Dermis microvascular lymphatic vessel endothelial cell (primary cell): Measurements from ENCODE around the gene PHACTR3. TPM values are rescaled to one million over a fixed set of nuclear protein-coding genes. Genes with fewer than 3 reads are reported as not detected.

Experiments used
- DNase-seq, 2 donors: peaks; one replicate each; pipeline versions ENCODE4 v3.0.0 to v3.0.0-alpha.2; 2010; ENCODE audit warnings: low read depth in 2 of 2
- total RNA-seq: library from RNA; depleted of rRNA; stranded (reverse); fragments of >200 nt; gene quantifications from 2 replicates; pipeline ENCODE4 v1.2.1, GENCODE V29; 2014

PHACTR3 gene
- total RNA-seq, 1 donor from 2014 or later, result 2.4 TPM

GRCh38 chr20:59573837-59574236 is 30.5 kb upstream of the PHACTR3 start:
- no peak for DNase-seq

DNA sequence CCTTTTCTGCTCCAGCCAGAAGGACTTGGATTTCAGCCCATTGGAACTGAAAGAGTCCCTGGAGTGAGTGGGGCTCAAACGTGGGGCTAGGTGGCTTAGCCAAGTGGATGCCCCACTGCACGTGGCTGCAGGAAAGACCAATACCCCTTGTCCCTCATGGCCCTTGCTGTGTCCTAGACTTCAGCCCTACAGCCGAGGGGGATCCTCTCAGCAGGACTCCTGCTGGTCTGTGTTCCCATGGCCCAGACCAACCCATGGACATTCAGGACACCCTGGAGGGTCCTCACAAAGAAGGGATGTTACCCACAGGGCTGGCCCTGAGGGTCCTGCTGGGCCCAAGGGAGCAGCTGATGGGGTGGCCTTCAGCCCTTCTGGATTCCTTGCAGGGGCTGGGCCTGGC is 30.0 kb upstream of the PHACTR3 start:
- DNase-seq, result no peak

DNA sequence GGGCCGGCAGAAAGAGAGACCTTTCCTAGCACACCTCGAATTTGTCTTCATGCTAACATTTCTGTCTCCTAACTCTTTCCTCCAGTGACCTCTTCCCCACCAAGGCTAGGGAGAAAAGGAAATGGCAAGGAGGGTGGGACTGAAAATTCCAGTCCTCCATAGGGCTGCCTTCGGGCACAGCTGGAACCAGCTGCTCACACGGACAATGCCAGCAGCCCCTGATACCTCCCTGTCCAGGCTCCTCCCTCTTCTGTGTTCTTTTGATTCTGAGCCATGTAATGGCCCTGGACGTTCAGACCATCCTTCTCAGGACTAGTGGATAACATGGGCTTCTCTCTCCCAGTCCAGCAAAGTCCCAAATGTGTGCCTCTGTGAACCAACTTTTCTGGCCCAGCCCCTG is 29.1 kb upstream of the PHACTR3 start:
- DNase-seq, result no peak

- DNase-seq, result no peak
Observed at GRCh38 chr20:59575653-59576052, 28.7 kb upstream of the PHACTR3 start.

GRCh38 chr20:59576216-59576953 is 28.0 kb upstream of the PHACTR3 start:
- no peak for DNase-seq

DNA sequence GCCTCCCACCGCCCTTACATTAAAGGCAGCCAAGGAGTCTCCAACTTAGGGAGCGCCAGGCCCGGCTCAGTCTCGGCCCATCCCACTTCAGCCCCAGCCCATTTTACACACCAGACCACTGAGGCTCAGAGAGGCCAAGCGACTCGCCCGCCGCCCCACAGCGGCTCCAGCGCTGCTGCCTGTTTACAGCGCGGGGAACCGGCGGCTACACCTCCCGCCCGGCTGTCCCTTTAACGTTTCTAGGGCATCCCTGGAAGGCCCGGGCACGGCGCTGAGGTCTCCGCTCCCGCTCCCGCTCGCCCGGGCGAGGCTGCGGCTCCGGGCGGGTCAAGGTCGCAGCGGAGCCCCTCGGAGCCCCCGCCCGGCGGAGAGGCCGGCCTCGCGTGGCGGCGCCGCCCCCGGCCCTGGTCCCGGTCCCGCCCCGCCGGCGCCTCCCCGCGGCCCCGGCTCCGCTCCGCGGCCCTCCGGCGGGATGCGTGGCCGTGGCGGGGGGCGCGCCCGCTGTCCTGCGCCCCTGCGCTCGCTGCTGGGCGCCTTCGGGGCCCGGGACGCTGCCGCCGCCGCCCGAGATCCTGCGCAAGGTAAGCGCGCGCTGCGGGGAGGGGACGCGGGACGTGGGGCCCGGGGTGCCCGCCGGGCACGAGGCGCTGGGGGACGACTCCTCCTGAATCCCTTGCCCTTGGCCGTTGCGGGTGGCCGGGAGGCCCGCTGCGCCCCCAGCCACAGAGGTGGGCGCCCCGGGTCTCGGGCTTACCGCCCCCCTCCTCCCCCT is 27.1 kb upstream of the PHACTR3 start:
- DNase-seq, result no peak

GRCh38 chr20:59577809-59578435 is 26.4 kb upstream of the PHACTR3 start:
- no peak for DNase-seq

- no peak for DNase-seq
Observed at GRCh38 chr20:59578436-59579403, 25.6 kb upstream of the PHACTR3 start.

GRCh38 chr20:59579404-59580145 is 24.8 kb upstream of the PHACTR3 start:
- DNase-seq, result no peak

DNA sequence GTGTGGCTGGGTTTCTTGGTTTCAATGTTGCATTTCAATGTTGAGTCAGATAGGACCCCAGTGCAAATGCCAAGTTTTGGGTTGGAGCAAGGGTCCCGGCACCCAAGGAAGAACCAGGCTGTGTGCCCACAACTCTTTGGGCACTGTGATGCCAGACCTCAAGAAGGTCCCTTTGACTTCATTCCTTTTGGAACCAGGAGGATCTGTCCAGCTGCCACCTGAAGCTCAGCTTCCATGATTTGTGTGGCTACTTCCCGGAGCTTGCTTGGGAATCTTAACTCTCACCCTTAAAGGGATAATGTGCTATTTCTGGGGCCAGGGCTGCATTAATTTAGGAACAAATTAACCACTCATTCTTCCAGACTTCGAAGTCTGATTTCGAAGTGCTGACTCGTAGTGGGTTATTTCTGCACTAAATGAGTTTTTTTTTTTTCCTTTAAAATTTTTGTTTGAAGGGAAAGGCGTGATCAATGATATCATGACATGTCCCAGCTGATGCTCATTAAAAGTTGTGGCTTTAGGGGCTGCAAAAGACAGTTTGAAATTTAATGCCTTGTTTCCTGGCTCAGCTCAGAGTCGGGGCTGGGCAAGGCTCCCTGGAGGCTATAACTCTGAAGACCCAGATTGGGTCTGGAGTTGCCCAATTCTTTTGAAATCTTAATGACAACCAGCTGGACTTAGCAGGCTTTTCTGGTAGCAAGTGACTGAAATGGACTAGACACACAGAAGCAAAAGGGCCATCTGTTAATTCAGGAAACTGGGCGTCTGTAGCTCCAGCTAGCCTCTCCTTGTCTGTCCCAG is 24.0 kb upstream of the PHACTR3 start:
- no peak for DNase-seq

GRCh38 chr20:59580991-59581401 is 23.3 kb upstream of the PHACTR3 start:
- no peak for DNase-seq

DNA sequence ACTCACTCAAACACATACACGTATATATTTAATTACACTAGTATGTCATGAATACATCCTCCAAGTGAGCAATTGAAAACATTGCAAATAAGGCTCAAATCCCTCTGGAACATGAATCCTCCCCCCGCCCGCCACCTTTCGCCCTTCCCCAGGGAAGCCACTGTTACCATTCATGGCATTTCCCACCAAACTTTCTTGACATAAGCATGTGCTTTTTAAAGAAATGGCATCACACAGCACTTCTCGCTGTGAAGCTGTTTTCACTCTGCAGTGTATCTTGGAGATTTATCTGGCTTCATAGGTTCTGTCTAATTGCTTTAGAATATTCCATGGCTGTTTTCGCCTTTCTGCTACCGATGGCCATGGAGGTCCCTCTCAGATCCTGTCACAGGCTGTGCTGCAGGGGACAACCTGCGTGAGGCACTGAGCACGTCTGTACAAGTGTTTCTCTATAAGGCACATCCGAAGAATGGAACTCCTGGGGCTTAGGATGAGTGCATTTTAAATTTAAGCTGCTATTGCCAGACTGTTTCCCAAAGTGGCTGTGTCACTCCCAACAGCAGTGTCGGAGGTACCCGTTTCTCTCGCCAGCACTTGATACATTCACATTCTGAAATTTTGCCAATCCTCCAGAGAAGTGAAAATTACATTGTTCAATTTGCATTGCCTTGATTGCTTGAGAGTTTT is 22.2 kb upstream of the PHACTR3 start:
- no peak for DNase-seq

GRCh38 chr20:59583428-59584277 is 20.7 kb upstream of the PHACTR3 start:
- no peak for DNase-seq

GRCh38 chr20:59584278-59584925 is 19.9 kb upstream of the PHACTR3 start:
- DNase-seq, result no peak

DNA sequence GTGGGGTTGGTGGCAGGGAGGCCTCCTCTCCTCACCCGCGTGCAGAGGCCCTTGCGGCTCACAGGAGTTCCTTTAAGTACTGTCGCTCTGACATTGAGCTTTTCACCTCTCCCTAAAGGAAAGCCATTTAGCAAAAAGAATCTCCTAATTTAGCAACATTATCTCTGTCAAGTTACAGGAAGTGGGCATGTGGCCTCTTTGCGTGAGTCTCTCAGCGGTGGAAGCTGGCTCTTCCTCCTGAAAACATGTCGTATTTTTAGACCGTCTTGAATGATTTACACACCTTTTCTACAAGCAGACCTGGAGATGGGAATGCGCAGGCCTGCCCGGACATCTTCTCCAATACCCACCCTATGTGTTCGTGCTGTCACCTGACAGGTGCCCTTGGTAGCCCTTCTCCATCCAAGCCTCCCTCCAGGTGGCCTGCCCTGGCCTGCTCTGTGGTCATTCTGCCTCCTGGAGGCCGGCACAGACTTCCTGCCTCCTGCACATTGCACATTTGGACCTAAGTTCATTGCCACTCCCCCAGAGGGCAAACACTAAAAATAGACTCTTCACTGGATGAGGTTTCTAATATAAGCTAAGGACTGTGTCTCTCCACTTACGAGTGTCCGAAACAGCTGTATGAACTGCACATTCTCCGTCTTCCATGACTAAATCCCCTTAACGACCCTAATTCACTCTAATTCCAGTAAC is 18.5 kb upstream of the PHACTR3 start:
- no peak for DNase-seq

GRCh38 chr20:59586613-59587012 is 17.7 kb upstream of the PHACTR3 start:
- no peak for DNase-seq

DNA sequence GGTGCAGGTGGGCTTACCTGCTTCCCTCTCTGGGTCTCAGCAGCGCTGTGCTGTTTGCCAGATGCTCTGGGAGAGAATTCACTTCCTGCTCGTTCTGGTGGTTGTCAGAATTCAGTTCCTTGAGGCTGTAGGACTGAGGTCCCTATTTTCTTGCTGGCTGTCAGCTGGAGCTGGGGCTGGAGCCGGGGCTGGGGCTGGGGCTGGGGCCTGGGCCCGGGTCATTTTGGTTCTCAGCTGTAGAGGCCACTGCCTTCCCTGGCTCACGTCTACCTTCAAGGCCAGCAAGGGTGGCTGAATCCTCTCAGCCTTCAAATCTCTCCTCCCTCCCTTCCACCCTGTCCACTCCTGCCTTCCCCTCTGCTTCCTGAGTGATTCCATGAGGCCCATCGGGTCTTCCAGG is 16.8 kb upstream of the PHACTR3 start:
- no peak for DNase-seq
